DND-41 (cell line): ENCODE data around the gene GRAMD4.

Experiments used
- ATAC-seq: fragments of 200-7000 bp; cut with Tn5 transposase; 3 replicates; pipeline ENCODE4 v1.9.1; 2021; ENCODE audit warnings: low read depth; ENCODE audit not compliant: insufficient read depth
- DNase-seq: peaks from one replicate; pipeline ENCODE4 v3.0.0-alpha.2; 2020
- H2AFZ ChIP-seq: 2 replicates; pipeline ENCODE4 v1.6.0; 2012; ENCODE audit warnings: low read depth, low read length
- H3K27ac ChIP-seq: 2 replicates; pipeline ENCODE4 v1.5.1; 2012; ENCODE audit warnings: low read length, inconsistent platforms
- H3K27me3 ChIP-seq: fragments of 200-600 bp; sonication (generic); 2 replicates; pipeline ENCODE4 v1.6.0; 2012; ENCODE audit warnings: low read length, mild to moderate bottlenecking, inconsistent platforms; ENCODE audit not compliant: insufficient read depth, poor library complexity
- H3K36me3 ChIP-seq: 2 replicates; pipeline ENCODE4 v1.5.1; 2012; ENCODE audit warnings: low read length, inconsistent platforms; ENCODE audit not compliant: insufficient read depth
- H3K4me1 ChIP-seq: 2 replicates; pipeline ENCODE4 v1.5.1; 2012; ENCODE audit warnings: mild to moderate bottlenecking, low read length; ENCODE audit not compliant: insufficient read depth
- H3K4me2 ChIP-seq: 2 replicates; pipeline ENCODE4 v1.6.0; 2012; ENCODE audit warnings: mild to moderate bottlenecking, moderate library complexity, low read length, inconsistent platforms; ENCODE audit not compliant: insufficient read depth
- H3K4me3 ChIP-seq, 2 experiments: fragments of 200-600 bp in 1 of 2; shearing (Covaris generic) in 1 of 2; 2 replicates each; pipeline ENCODE4 v1.5.1; 2012 to 2016; ENCODE audit warnings: inconsistent platforms in 2 of 2, low read length in 2 of 2, mild to moderate bottlenecking in 2 of 2, low read depth in 1 of 2, moderate library complexity in 1 of 2
- H3K79me2 ChIP-seq: 2 replicates; pipeline ENCODE4 v1.6.0; 2012; ENCODE audit warnings: low read length, inconsistent platforms; ENCODE audit not compliant: insufficient read depth
- H3K9ac ChIP-seq: 2 replicates; pipeline ENCODE4 v1.6.0; 2012; ENCODE audit warnings: low read depth, mild to moderate bottlenecking, inconsistent platforms, low read length, moderate library complexity
- H3K9me3 ChIP-seq: 2 replicates; pipeline ENCODE4 v1.5.1; 2012; ENCODE audit warnings: low read length, moderate library complexity, mild to moderate bottlenecking, inconsistent platforms; ENCODE audit not compliant: insufficient read depth, severe bottlenecking
- H4K20me1 ChIP-seq: 2 replicates; pipeline ENCODE4 v1.6.0; 2012; ENCODE audit warnings: low read length; ENCODE audit not compliant: insufficient read depth
- CTCF ChIP-seq: IDR thresholded peaks from 2 replicates; pipeline ENCODE4 v1.5.1; 2012; ENCODE audit warnings: borderline replicate concordance, low read length, moderate library complexity, mild to moderate bottlenecking; ENCODE audit not compliant: poor library complexity, severe bottlenecking; ENCODE audit errors: extremely low read depth
- EZH2 ChIP-seq: IDR thresholded peaks from 3 replicates; pipeline ENCODE4 v1.6.1; 2012; ENCODE audit warnings: borderline replicate concordance, low read depth, mild to moderate bottlenecking, moderate library complexity, low read length, inconsistent platforms; ENCODE audit not compliant: severe bottlenecking

GRAMD4 gene

GRCh38 chr22:46707827-46708570, 87.8 kb downstream of the GRAMD4 start:
- peaks cover 91% of the 10 kb centered on the region for H3K36me3 ChIP-seq
- no peak for ATAC-seq
- H2AFZ ChIP-seq: no peak overlapping the region
- no peaks in the 10 kb centered on the region for H3K4me1 ChIP-seq
- no peak for TF ChIP-seq CTCF
- TF ChIP-seq EZH2: no peak
- H3K27ac ChIP-seq: no peak overlapping the region
- no peak for DNase-seq
- no peak overlapping the region for H3K9ac ChIP-seq
- no peak overlapping the region for H3K4me2 ChIP-seq
- no peaks in the 10 kb centered on the region for H3K79me2 ChIP-seq
- no peaks in the 10 kb centered on the region for H3K27me3 ChIP-seq
- H3K4me3 ChIP-seq: no peak overlapping the region
- H3K9me3 ChIP-seq: no peaks in the 10 kb centered on the region
- H4K20me1 ChIP-seq: peaks cover 20% of the 10 kb centered on the region

- TF ChIP-seq CTCF (no peak), EZH2 (no peak)
- ATAC-seq (no peak), DNase-seq (no peak)
- H3K9me3 ChIP-seq: no peaks in the 10 kb centered on the region
- H3K9ac ChIP-seq: no peak overlapping the region
- H3K36me3 ChIP-seq: peaks cover 88% of the 10 kb centered on the region
- no peak overlapping the region for H2AFZ ChIP-seq
- H3K79me2 ChIP-seq: no peaks in the 10 kb centered on the region
- no peak overlapping the region for H3K27ac ChIP-seq
- no peaks in the 10 kb centered on the region for H3K27me3 ChIP-seq
- no peak overlapping the region for H3K4me2 ChIP-seq
- peaks cover 19% of the 10 kb centered on the region for H4K20me1 ChIP-seq
- H3K4me3 ChIP-seq: no peak overlapping the region
- H3K4me1 ChIP-seq: no peaks in the 10 kb centered on the region
Observed at GRCh38 chr22:46708766-46709330, 88.7 kb downstream of the GRAMD4 start.

- H2AFZ ChIP-seq: no peak overlapping the region
- no peak for ATAC-seq
- no peaks in the 10 kb centered on the region for H3K9me3 ChIP-seq
- no peaks in the 10 kb centered on the region for H3K27me3 ChIP-seq
- H3K27ac ChIP-seq: no peak overlapping the region
- H4K20me1 ChIP-seq: peaks cover 13% of the 10 kb centered on the region; the same call in 1 of the 2 replicates
- H3K79me2 ChIP-seq: no peaks in the 10 kb centered on the region; the same call in 1 of the 2 replicates
- no peak overlapping the region for H3K9ac ChIP-seq
- TF ChIP-seq EZH2 (no peak), CTCF (no peak)
- DNase-seq: no peak
- peaks cover 88% of the 10 kb centered on the region for H3K36me3 ChIP-seq
- no peak overlapping the region for H3K4me3 ChIP-seq
- no peak overlapping the region for H3K4me2 ChIP-seq
- H3K4me1 ChIP-seq: no peaks in the 10 kb centered on the region
Observed at GRCh38 chr22:46710806-46711205, 90.6 kb downstream of the GRAMD4 start.
